Endothelial cell of hepatic sinusoid (primary cell): ENCODE data around the gene UBN1.

Experiments
- in situ Hi-C: cut with HindIII; loops from 2 replicates; pipeline ENCODE4 v1.10.0; 2017; ENCODE audit warnings: low sequenced_read_pairs

Gene UBN1

GRCh38 chr16:4846901-4847773, at the start of gene UBN1, which contains the start of gene GLYR1:
TSS of gene UBN1 (plus strand) at chr16:4847481. CDS start at chr16:4852918, 5,437 bp downstream.
TSS of gene GLYR1 (minus strand) at chr16:4847288. CDS start at chr16:4847265, 23 bp downstream.
- in situ Hi-C loops, result no loop called here

DNA sequence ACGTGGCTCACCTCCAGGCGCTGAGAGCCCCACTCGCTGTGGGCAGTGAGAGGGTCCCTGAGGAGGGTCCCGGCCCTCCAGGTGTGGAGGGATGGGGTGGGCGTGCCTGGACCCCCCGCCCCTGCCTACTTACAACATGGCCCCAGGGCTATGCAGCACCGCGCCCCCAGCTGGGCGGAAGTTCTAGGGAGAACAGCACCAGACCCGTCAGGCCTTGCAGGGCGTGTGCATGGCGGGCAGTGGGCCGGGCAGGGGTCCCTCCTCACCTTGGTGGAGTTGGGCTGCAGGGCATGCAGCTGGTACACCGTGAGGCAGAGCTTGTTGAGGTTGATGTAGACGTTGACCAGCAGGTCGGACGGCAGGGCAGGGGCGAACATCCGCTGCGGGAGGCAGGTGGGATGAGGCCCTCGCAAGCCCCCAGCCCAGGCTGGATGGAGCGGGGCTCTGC, 49.5 kb upstream of the UBN1 start:
- in situ Hi-C loops, result no loop called here

DNA sequence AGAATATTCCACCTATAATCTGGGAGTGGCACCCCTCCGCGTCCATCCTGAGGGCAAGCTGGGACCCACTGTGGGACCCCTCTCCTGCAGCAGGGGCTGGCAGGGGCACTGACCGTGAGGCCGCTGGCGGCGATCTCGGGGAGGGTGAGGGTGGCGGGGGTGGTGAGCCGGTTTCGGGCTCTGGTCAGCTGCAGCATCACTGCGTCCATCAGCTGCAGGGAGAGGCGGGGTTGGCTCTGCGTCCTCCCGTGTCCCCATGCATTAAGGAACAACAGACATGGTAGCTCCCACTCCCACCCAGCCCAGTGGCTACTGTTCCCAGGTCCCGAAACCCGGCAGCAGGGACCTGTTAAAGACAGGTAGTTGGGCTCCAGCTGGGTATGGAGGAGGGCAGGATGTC, 48.8 kb upstream of the UBN1 start:
- in situ Hi-C loops, result no loop called here

GRCh38 chr16:4799171-4799855, 48.0 kb upstream of the UBN1 start:
- in situ Hi-C loops, result no loop called here

DNA sequence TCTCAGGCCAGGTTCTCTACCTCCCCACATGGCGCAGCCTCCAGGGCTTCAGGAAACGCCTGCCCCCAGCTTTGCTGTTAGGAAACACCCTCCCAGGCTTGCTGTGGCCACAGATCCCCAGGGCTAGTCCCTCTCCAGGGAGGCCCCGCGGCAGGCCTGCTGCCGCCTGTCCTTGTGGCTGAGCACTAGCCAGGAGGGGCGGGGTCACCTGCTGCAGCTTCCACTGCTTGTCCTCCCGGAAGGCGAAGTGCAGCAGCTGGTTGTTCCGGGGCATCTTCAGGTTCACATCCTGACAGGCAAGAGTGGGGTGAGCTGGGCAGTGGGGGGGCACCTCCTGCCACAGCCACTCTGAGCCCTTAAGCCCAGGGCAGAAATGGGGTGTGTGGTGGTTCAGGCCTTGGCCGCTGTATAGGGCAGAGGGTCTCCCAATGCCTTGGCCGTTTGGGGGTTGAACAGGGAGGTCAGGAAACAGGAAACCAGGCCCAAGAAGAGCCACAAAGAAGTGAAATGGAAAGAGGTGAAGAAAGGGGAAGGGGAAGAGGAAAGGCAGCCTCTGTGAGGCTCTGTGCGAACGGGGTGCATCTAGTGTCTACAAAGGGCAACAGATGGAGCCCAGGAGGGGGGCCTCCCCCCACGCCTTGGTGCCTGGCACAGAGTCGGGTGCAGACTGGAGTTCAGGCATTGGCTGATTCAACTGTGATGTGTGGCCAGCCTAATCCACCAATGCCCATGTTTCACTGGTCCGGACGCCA, 46.8 kb upstream of the UBN1 start:
- in situ Hi-C loops, result no loop called here

GRCh38 chr16:4801051-4801961, 46.0 kb upstream of the UBN1 start:
- in situ Hi-C loops, result no loop called here

DNA sequence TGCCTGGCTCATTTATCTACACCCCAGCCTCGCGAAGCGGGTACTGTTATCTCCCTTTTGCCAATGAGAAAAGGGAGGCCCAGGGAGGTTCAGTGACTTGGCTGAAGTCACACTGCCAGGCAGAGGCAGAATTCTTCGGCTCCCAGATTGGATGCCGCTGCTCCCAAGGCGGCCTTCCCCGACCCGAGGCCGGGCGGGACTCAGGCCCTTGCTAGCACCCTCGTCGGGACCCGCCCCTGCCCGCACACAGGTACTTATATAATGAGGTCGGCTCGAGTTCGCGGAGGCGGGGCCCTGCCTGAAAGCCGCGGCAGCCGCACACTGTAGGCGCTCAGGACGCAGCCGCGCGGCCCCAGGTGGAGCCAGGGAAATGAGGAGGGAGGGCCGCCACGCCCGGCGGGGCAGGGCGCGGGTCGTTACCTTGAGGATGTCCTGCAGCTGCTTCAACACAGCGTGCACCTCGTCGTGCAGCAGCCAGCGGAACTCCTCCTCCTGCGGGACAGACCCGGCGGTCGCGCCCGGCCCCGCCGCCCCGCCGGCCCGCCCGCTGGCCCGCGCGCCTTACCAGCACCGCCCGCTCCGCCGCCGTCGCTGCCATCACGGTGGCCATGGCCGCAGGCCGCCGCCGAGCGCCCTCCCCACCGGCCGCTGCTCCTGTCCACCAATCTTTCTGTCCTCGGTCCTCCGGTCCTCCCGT, 45.2 kb upstream of the UBN1 start, which contains the start of gene ROGDI:
TSS of gene ROGDI (minus strand) at position 672 of the 697 bp plus-strand sequence. CDS start at position 610, 62 bp downstream.
- in situ Hi-C loops, result no loop called here

DNA sequence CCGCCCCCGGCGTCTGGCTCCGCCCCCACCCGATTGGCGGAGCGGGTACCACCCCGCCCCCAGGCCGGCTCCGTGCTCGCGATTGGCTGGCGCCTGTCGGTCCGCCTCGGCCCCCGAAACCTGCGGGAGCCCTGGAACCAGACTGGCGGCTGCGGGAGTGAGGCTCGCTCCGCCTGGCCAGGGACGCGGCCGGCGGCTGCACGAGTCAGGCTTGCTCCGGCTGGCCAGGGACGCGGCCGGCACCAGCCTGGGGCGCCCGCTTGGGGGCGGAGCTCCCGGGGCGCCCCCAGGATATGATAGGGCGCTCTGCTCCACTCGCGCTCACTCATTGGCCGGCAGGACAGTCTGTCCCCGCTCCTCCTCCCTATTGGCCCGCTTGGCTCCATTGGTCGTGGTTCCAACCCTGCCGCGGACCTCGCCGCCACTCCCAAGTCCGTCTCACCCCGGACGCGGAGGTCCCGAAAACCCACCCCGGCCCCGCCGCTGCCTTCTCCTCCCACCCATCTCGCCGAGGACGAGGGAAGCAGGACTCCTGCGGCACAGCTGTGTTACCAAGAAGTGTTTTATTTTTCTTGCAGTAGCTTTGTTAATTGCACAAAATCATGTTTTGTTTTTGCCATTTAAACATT, 44.5 kb upstream of the UBN1 start:
- in situ Hi-C loops, result no loop called here

GRCh38 chr16:4803401-4803844, 43.9 kb upstream of the UBN1 start:
- in situ Hi-C loops, result no loop called here

- in situ Hi-C loops, result no loop called here
Measured at GRCh38 chr16:4803898-4804762, 43.2 kb upstream of the UBN1 start.

DNA sequence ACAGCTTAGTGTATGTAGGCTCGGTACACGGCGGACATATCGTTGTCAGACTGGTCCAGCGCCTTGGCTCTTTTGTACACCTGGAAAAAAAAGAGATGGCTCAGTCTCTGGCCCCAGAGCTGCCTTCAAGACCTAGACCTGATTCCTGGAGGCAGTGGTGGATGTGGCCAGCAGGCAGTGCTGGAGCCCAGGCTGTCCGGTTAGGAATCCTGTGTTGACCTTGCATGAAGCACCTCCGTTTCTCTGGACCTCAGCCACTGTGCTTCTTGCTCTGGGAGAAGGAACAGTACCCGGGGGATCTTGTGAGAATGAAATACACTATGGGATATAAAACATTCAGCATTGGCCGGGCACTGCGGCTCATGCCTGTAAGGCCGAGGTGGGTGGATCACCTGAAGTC, 42.0 kb upstream of the UBN1 start:
- in situ Hi-C loops, result no loop called here

DNA sequence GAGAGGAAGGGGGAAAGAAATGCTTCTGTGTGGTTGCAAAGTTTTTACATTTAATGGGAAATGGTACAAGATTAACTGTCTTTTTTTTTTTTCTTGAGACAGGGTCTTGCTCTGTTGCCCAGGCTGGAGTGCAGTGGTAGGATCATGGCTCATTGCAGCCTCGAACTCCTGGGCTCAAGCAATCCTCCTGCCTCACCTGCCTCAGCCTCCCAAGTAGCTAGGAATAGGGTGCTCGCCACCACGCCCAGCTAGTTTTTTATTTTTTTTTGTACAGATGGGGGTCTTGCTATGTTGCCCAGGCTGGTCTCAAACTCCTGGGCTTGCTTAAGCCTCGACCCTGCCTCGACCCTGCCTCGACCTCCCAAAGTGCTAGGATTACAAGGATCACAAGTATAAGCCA, 41.0 kb upstream of the UBN1 start:
- in situ Hi-C loops, result no loop called here

DNA sequence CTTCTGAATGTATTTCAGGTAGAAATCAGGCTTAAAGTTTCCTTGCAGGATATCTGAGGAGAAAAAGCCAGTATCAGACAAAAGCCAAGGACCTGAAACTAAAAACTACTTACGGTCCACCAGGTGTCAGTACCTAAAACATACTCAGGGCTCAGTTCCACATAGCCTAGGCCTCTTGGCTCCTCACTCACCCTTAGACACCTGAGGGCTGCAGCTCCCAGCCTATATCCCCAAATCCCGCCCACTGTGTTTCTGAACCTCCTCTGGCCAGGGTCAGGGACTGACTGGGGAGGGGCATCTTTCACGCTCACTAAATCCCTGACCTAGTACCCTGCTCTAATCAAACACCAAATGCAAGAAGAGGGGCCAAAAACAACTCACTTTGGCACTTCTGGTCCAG, 36.0 kb upstream of the UBN1 start:
- in situ Hi-C loops, result no loop called here

DNA sequence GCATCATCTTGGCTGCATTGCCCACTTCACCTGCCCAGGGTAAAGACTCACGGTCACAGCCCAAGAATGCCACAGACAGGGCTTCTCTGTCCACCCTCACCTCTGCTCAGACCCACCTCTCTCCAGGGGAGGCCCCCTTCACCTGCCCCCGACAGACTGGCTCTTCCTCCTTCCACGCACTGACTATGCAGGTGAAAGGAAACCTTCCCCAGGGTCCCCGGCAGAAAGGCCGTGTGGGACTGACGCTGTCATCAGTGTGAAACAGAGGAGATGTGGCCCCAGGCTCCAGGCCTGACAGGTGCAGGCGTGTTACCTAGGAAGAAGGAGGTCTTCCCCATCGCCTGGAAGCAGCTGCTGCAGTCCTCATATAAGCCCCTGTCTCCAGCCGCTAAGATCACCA, 35.5 kb upstream of the UBN1 start:
- in situ Hi-C loops, result no loop called here

DNA sequence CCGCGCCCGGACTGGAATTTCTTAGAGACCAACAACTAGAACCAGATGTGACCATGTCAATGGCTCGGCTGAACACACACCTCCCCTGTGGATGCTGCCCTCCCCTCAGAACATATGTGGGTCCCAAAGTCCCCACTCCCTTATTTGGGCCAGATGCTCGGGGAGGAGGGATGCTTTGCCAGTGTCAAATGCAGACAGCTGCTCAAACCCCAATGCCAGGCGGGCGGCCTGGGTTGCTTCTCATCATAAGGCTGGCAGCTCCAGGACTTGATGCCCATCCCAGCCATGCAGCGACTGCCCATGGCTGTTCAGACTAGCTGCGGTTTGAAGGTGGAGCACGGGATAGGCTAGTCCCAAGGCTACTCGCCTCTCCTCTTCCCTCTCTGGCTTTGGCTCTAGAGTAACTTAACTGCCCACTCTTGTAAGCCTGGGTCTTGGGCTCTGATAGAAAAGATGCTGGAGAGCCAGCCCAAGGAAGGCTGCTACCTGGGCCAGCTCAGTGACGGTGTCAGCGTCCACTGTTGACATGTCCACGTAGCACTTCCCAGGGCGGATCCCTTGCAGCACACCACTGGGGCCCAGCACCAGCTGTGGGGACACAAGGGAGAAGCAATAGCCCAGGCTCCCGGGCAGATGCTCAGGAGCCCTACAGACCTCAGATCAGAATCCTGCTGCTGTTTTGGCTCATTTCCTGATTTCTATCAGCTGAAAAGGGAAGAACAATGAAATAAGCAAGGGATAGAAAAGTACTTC, 33.9 kb upstream of the UBN1 start:
- in situ Hi-C loops, result no loop called here

- in situ Hi-C loops, result no loop called here
Measured at GRCh38 chr16:4814046-4814445, 33.2 kb upstream of the UBN1 start.

DNA sequence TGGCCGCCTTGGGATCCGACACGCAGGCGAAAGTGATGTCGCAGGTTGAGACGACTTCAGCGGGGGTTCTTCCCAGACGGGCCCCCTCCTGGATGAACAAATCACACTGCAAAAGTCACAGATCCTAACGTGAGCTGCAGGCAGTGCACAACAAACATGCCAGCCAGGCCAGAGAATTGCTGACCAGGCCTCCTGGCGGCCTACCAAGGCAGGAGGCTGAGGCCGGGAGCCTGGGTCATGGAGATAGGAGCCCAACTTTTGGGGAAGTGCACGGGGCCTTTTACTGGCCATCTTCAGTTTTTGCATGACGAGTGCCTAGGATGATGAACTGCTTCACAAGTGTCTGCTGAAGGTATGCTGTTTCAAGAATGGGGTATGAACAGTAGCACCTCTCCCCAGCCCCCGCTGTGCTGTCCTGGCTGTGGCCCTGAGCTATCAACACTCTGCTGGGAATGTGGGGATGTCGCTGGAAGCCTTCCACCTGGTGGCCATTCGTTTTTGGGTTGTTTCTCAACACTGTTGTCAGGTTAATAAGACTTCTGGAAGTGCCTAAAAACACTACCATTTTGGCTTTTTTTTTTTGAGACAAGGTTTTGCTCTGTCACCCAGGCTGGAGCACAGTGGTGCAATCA, 32.6 kb upstream of the UBN1 start:
- in situ Hi-C loops, result no loop called here
